ENCODE results near the gene HIRA. TPM values are rescaled to one million over a fixed set of nuclear protein-coding genes. Genes with fewer than 3 reads are reported as not detected.

The HIRA gene
- total and polyA plus RNA-seq, 9 of the 15 experiments (the other 6 are each of a cell fraction or from before 2014, with no cell fraction given) = 0.96 to 132 (median 58.4) TPM

DNA sequence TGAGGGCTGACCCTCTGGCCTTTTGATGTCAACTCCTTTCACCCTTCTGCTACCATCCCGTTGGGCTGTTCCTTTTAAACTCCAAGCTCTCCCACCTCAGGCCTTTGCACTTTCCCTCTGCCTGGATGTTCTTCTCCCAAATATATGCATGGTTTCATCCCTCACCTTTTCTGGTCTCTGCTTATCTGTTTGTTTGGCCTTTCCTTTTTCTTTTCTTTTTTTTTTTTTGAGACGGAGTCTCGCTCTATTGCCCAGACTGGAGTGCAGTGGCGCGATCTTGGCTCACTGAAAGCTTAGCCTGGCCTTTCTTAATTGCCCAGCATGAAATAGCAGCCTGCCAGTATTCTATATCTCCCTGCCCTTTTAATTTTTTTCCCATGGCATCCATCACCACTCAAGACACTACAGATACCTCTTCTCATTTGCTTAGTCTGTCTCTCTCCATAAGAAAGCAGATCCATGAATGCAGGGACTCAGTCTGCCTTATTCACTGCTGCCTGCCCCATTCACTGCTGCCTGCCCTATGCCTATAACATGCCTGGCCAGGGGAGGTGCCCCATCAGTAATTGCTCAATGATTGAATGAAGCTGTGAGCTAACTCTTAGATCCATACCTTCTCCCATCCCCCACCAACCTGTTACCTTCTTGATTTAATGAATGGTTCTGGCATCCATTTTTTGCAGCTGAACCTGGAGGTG is 81.6 kb downstream of the HIRA start:
- no peaks in the 10 kb centered on the region for H4K20me1 ChIP-seq (replicated peaks; ENCODE audit: control insufficient read depth, insufficient read depth, low read length)
- no peaks in the 10 kb centered on the region for H3K79me2 ChIP-seq (ENCODE audit: control insufficient read depth, insufficient read depth, low read length)
- H3K27me3 ChIP-seq (ENCODE audit: control insufficient read depth in 2 of 2, insufficient read depth in 2 of 2, low read length in 2 of 2) = no peaks in the 10 kb centered on the region
- ChIA-PET POLR2A (interaction anchor here (0.7 to 2.1 kb wide), 6 partner anchors 8 to 339 kb away, joined by 3 to 10 read pairs (median 4); no protein-coding TSS in a partner anchor), CTCF (ENCODE audit: low intra/inter-chr PET ratio) (no interaction called here)
- FAIRE-seq (no peak), DNase-seq (ENCODE audit: extremely low read depth in 1 of 4, low spot score in 3 of 4) (peak in 1 of 4 experiments; percentile 19), ATAC-seq (no peak)
- intact Hi-C loops (cut with micrococcal nuclease) (loop anchor here (5.0 kb wide), 1 partner anchor 48 kb away; no protein-coding TSS in a partner anchor), in situ Hi-C loops (cut with MboI) (no loop called here)
- H3K9me1 ChIP-seq (ENCODE audit: control insufficient read depth, insufficient read depth, low read length) = no peaks in the 10 kb centered on the region
- H3K9me3 ChIP-seq (replicated peaks; ENCODE audit: control insufficient read depth, insufficient read depth, low read depth, low read length) = no peaks in the 10 kb centered on the region
- H3K4me2 ChIP-seq (ENCODE audit: insufficient read depth, low read length) = no peak overlapping the region
- no peak overlapping the region for H3K9ac ChIP-seq (ENCODE audit: insufficient read depth in 1 of 2, low read depth in 2 of 2, low read length in 2 of 2)
- no peak overlapping the region for H3K4me3 ChIP-seq
- TSS peak; percentile 21 for BruUV-seq (replicated peaks)
- peaks cover 0 to 7% of the 10 kb centered on the region in 2 experiments; a peak in 1 of 5 replicates for H3K4me1 ChIP-seq (replicated peaks in 1 of 2; ENCODE audit: control insufficient read depth in 2 of 2, insufficient read depth in 2 of 2, low read length in 2 of 2)
- no peak overlapping the region for H2AFZ ChIP-seq (ENCODE audit: low read depth, low read length)
- WGBS (ENCODE audit: insufficient coverage, low coverage, missing lambda C conversion rate) = 92% methylated on average over 5 of the region's 5 CpGs
- peaks cover 95% of the 10 kb centered on the region for H3K36me3 ChIP-seq (ENCODE audit: control insufficient read depth, insufficient read depth, low read length)
- no peak overlapping the region for H3K27ac ChIP-seq (ENCODE audit: extremely low read depth, low read depth, low read length)
- TF ChIP-seq SP1 (CRISPR knock-in tag; IDR thresholded peaks at IDR 0.05) (no peak), POLR2AphosphoS2 (IDR thresholded peaks at IDR 0.05; ENCODE audit: low read length) (peak; percentile 53; the same call in 1 of the 2 replicates), BACH1 (tag; IDR thresholded peaks at IDR 0.05) (no peak), ELF4 (CRISPR knock-in tag; IDR thresholded peaks at IDR 0.05) (no peak), MYNN (IDR thresholded peaks at IDR 0.05) (0 out of 2 replicates have a peak, but pooled peaks have one; percentile 12), MYNN (CRISPR knock-in tag; IDR thresholded peaks at IDR 0.05) (no peak), POLR2B (IDR thresholded peaks at IDR 0.05; ENCODE audit: low read depth, partially characterized antibody) (peak; percentile 54), CHD1 (IDR thresholded peaks at IDR 0.05; ENCODE audit: low read length) (no peak), PML (IDR thresholded peaks at IDR 0.05; ENCODE audit: low read length) (no peak), HDGF (IDR thresholded peaks at IDR 0.05) (0 out of 2 replicates have a peak, but pooled peaks have one; percentile 43)
- TF ChIP-seq, protein P1, sequence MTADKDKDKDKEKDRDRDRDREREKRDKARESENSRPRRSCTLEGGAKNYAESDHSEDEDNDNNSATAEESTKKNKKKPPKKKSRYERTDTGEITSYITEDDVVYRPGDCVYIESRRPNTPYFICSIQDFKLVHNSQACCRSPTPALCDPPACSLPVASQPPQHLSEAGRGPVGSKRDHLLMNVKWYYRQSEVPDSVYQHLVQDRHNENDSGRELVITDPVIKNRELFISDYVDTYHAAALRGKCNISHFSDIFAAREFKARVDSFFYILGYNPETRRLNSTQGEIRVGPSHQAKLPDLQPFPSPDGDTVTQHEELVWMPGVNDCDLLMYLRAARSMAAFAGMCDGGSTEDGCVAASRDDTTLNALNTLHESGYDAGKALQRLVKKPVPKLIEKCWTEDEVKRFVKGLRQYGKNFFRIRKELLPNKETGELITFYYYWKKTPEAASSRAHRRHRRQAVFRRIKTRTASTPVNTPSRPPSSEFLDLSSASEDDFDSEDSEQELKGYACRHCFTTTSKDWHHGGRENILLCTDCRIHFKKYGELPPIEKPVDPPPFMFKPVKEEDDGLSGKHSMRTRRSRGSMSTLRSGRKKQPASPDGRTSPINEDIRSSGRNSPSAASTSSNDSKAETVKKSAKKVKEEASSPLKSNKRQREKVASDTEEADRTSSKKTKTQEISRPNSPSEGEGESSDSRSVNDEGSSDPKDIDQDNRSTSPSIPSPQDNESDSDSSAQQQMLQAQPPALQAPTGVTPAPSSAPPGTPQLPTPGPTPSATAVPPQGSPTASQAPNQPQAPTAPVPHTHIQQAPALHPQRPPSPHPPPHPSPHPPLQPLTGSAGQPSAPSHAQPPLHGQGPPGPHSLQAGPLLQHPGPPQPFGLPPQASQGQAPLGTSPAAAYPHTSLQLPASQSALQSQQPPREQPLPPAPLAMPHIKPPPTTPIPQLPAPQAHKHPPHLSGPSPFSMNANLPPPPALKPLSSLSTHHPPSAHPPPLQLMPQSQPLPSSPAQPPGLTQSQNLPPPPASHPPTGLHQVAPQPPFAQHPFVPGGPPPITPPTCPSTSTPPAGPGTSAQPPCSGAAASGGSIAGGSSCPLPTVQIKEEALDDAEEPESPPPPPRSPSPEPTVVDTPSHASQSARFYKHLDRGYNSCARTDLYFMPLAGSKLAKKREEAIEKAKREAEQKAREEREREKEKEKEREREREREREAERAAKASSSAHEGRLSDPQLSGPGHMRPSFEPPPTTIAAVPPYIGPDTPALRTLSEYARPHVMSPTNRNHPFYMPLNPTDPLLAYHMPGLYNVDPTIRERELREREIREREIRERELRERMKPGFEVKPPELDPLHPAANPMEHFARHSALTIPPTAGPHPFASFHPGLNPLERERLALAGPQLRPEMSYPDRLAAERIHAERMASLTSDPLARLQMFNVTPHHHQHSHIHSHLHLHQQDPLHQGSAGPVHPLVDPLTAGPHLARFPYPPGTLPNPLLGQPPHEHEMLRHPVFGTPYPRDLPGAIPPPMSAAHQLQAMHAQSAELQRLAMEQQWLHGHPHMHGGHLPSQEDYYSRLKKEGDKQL (CRISPR knock-in tag; IDR thresholded peaks at IDR 0.05; ENCODE audit: borderline replicate concordance) = no peak
- TF ChIP-seq, protein P2, sequence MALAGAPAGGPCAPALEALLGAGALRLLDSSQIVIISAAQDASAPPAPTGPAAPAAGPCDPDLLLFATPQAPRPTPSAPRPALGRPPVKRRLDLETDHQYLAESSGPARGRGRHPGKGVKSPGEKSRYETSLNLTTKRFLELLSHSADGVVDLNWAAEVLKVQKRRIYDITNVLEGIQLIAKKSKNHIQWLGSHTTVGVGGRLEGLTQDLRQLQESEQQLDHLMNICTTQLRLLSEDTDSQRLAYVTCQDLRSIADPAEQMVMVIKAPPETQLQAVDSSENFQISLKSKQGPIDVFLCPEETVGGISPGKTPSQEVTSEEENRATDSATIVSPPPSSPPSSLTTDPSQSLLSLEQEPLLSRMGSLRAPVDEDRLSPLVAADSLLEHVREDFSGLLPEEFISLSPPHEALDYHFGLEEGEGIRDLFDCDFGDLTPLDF (CRISPR knock-in tag; IDR thresholded peaks at IDR 0.05) = 0 out of 2 replicates have a peak, but pooled peaks have one; percentile 48
